NCI-H510A (cell line): ENCODE measurements around the gene NFATC2.

ENCODE experiments used
- DNase-seq: peaks from one replicate; lab custom pipeline; 2025; lab: John Stamatoyannopoulos, UW

NFATC2 gene

DNA sequence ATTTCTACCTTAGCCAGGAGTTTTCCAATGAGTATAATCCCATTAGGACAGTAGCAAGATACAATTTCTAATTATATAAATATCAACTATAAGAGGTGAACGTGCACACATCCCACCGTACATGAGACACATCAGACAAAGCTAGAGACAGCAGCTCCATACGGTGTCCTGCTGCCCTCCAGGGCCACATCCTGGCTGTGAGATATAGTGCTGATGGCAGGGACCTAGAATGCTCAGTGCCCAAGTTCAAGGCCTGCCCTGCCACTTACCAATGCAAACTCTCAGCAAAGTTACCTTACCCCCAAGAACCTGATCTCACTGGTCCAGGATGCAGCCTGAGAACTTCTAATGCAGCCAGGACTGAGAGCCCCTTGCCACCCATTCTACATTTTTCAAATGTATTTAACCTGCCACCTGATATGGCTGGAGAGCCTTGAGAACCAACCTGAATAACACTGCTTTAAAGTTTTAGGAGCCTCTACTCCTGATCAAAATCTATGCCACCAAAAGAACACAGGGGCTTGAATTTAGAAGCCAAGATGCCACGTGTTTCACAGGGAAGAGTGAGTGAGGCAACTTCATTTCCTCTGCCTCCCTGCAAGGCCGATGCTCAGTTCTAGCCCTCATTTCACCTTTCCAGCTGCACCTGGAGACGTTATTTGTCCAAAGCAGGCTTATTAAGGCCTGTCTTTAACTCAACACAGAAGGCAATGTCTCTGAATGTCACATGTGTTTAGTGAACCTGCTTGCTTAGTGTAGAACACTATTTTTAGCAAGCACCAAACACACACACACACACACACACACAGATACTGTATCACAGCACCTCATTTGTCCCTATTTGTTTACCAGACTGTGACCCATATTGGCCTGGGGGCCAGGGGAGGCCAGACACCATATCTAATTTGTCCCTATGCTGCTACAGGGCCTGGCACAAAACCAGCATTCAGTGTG lies 6.1 kb downstream of the NFATC2 start:
- DNase-seq, result no peak

DNA sequence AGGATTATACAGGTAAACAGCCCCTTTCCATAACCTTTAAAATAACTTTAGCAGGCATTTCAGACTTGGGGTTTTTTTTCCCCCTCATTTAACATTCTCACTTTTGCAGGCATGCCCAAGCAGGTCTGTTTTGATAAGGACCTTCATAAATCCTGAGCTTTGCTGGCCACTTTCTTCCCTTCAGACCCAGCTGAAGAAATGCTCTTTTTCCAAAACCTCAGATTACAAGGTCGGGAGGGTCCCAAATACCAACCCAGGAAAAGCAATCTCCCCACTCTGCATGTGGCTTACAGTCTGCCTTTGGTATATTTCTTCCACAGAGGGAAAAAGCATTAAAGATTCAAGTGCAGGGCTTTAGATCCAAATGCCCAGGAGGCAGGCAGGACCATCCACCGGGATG lies 6.8 kb downstream of the NFATC2 start:
- DNase-seq, result no peak

DNA sequence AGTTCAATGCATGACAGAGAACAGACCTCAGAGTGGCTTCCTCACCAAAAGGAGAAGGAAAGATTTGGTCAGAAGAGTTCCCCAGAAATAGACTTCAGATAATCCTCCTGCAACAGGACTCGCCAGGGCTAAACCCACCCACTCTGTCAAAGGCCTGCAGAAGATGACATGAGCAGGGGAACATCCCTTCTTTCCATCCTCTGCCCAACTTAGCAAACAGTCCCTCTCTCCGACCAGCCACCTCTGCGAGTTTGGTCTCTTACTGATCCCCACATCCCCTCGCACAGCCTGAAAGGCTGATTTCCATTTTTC lies 7.5 kb downstream of the NFATC2 start:
- DNase-seq, result no peak

DNA sequence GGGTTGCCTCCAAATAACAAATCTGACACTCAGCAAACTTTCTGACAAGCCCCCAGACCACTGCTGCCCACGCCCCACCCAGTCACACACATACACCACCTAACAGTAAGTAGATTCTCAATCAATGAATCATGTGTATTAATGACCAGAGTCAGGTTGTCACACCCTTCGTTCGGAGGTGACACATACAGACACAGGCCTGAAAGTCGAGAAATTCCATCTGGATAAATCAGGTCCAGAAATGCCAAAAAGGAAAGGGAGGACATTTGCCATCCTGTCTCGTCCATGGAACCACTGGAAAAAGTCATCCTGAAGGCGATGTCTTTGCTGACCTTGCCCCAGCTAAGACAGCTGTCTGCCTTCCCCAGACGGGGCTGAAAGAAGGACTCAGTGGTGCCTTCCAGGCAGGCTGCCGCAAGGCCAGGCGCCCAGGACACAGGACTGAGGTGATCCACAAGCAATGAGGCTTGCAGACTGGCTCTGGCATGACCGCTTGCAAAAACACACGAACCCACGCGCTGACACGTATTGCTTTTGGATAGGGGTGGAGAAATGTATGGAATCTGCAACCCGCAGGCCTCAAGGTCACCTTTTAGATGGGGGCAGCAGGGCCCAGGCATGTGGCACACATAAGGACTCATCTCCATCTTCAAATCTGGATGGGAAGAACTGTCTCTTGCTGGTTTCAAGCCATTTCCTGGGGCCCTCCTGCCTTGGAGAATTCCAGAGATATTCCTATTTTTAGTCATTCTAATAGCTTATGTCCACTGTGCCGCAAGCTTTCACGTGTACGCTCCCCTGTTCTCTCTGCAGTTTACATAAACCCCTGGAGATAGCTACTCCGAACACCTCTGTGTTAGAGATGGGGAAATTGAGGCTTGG lies 9.0 kb downstream of the NFATC2 start:
- DNase-seq, result no peak

DNA sequence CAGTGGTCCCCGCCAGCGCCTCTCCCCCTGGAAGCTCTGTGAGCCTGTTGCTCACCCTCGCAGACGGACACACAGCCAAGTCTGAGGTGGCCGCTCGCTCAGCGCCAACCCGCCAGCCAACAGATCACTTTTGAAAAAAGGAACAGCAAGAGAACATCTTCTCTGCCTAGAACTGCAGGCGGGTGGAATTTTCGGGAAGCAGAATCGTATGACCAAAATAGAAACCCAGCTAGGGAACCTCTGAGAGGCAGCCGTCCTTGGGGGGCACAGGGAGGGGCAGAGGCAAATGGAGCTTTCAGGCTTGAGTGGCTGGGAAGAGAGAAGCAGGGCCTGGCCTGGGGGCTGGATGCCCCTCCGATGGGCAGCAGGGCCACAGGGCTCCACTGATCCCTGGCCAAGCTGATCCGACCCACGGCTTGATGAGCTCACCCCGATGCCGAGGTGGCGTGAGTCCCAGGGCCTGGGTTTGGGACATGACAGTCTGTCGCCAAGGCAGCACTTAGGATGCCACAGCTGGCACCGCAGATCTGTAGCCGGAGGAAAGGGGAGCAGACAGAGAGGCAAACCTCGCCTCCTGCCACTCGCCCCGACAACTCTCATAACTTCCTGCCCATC lies 9.8 kb downstream of the NFATC2 start:
- DNase-seq, result no peak

DNA sequence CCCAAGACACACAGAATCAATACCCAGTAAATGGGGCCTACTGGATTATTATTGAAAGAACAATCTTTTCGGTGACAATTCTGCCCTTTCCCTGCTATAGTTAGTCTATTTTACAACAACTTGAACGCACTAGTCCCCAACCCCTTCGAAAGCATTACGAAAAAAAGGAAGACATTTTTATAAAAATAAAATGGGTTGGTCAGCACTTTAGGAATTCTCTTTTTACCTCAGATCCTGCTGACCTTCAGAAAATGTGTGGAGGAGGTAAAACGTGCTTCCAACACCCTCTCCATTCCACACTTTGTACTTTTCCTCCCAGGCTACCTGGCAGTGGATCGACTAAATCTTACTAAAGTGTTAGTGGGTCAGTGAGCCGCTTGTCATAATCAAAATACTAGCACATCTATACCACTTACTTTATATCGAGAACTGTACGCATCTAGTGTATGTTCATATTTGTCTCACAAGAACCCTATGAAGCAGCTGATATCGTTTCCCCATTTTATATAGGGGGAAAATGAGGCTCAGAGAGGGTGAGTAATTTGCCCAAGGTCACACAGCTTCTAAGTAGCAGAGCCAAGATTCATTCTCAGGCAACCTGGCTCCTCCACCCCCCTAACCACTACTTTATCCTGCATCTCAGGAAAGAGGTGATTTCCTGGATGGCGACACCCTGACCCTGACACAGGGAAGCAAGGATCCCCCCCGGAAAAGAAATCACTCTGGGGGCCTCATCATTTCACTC lies 10.6 kb downstream of the NFATC2 start:
- DNase-seq, result no peak

DNA sequence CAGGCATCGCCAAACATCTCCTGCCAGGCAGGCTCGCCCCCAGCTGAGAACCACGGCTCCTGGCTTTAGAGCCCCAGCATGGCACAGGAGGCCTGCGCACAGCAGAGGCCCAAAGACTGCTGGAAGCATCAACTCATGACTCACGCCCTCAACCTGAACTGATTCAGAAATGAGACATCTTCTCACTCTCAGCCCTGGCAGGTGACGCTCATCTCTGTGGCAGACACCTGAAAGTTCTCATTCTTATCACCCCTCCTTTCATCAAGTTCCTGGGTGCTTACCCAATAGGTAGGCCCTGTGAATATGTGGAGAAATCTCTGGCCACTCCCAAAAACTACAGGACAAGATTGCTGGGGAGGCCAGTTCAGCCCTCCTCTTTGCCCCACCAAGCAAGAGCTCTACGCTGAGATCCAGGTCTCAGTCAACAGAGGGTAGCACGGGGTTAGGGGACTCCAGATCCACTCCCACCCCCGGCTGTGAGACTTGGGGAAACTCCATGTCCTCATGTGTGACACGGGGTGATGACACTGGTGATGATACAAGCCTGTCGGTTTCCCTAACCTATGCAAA lies 11.3 kb downstream of the NFATC2 start:
- no peak for DNase-seq

DNA sequence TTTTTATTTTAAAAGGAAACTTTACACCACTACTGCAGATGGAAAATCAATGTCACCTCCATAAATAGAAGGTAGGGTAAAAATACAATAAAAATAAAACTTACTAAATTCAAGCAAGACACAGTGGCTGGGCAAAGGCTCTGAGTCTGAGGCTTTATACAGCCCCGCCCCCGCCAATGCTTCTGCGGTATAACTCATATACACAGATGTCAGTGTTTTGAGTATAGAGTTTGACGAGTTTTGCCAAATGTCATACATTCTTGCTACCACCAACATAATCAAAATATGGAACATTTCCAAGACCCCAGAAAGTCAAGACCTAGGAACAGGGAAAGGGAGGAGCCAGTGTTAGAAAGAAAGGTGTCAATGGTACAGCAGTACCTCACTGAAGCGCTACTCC lies 12.8 kb downstream of the NFATC2 start:
- no peak for DNase-seq

DNA sequence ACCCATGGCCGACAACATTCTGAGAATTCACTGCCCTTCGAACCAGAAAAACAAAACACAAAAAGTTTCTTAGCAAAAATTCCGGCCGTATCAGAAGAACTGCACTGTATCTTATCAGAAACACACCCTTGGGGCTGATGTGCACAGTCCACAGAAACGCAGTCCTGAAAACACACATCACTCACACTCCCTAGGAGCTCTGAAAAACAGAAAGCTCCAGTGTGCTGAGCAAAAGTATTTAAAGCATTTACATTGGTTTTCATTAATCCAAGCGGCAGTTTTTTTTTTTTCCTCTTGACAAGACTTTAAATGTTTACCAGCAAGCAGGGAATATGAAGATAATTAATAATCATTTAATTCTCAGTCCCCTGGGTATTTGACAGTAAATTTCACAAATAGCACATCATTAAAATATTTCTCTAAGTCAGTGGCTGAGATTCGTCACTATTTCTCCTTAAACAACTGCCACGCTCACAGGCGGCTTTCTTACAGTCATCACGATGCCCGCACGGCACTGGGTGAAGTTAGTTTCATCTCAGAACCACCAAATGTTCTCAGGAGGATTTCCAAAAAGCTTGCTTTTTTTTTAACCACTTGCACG lies 13.3 kb downstream of the NFATC2 start:
- no peak for DNase-seq

DNA sequence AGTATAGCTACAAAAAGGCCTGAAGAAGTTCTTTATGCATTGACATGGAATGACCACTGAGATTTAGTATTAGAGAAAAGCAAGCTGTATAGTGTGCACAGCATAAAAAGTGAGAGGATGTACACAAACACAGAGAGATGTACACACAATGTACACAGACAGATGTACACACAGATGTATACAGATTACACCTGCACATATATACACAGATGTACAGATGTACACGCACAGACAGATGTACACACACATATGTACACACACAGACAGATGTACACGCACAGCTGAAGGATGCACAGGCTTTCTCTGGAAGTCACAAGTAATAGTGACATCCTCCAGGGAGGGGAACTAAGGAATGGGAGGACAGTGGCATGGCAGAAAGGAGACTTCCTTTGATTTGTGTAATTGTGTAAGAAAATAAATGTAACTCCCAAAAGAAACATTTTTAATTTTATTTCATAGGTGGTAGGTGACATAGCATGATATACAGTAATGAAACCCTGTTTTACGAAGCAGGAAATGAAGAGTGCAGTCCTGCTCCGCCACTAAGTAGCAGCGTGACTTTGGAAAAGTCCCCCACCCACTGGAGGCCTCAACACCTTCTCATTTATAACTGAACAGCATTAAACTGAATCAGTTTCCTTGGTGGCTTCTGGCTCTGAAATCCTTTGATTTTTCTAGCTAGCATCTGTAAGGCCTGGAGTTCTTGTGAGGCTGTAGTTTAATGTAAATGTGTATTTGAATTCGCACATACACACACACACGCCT lies 14.1 kb downstream of the NFATC2 start:
- DNase-seq, result no peak

DNA sequence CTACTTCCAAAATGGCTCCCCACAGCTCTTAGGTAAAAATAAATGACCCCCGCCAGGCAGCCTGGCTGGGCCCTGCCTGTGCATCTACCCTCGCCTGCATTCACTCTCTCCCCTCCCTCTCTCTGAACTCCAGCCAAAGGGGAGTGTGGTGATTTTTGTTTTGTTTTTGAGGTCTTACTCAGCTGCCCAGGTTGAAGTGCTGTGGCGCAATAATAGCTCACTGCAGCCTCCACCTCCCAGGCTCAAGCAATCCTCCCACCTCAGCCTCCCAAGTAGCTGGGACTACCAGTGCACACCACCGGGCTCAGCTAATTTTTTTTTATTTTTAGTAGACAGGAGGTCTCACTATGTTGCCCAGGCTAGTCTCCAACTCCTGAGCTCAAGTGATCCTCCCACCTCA lies 15.8 kb downstream of the NFATC2 start:
- no peak for DNase-seq

DNA sequence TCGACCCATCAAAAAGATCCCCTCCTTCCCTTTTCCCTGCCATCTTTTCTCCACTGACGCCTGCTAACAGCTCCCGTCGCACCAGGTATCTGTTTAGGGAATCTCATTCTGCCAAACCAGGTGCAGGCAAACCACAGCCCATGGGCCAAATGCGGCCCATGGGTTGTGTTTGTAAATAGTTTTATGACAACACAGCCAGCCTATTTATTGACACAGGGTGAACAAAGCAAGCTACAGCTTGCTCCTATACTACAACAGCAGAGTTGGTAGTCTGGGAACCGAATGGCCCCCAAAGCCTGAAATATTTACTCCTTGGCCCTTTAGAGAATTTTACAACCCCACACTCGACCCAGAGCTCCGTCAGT lies 16.4 kb downstream of the NFATC2 start:
- no peak for DNase-seq

DNA sequence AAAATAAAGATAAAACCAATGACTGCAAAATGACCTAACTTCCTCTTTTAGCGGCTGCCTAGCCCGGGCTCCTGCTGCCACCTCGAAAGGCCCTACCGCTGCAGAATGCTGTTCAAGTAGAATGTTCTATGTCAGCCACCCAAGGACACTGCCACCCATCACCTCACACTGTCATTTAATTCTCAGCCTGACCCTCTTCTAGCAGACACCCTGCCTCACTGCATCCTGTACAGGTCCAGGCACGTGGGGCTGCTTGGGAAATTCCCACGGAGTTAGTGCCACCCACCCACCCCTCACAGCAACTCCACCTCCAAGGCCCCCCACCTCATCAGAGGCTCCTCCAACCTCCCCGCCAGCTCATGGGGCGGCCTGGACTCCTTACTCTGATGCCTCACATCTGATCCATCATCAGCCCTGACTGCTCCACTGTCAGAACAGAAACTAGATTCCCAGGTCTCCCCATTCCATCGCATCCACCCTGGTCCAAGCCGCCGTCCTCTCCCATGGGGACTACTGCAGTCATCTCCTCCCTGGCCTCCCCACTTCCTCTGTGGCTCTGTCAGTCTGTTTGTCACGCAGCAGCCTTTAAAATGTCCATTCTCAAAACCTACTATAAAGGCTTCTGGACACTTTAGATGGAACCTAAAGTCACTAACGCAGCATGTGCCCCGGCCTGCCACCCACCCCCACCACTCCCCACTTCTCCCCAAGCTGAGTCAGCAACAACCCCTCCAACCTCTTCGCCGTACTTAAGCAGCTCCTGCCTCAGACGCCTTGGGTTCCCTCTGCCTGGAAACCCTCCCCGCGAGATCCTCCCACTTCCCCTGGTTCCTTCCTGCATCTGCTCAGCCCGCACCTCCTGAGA lies 17.0 kb downstream of the NFATC2 start:
- no peak for DNase-seq

DNA sequence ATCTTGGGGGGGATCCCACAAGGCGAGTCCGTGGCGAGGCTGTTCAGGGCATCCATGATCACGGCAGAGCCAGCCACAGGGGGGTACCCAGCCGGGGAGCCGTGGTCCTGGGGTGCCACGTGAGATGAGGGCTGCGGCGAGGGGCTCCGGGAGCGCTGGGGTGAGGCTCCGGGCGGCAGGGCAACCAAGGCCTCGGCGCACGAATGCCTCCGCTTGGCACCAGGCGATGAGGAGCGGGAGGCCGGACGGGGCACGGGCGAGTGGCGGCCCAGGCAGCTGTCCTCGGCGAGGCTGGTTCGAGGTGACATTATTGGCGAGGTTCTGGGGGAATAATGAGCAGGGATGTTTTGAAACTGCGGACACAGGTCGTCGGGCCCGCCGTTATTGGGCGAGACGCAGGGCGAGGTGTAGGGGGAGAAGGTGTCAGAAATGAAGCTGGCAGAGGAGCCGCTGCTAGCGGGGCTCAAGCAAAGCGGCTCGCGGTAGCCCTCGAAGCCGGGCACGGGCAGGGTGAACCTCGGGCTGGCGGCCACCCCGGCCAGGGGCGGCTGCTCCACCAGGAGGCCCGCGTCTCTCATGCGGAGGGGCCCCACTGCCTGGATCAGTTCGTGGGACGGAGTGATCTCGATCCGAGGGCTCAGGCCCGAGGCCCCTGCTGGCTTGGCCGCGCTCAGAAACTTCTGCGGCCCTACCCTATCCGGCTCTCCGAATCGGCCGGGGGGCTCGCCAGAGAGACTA lies 19.1 kb downstream of the NFATC2 start:
- no peak for DNase-seq

DNA sequence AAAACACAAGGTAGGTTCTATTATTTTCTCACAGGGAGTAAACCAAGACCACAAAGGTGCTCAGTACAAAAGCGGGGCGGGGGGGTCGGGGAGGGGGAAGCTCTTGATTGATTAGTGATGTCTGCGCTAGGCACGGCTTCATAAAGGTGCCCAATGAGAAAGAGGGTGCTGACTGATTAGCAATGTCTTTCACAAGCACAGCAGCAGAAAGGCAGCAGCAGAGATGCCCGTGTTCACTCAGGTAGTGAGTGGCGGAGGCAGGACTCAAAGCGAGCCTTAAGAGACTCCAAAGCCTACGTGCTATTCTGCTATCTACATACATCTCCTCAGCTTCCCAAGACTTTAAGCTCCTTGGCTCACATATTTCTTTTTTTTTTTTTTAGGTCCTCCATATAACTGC lies 20.3 kb downstream of the NFATC2 start:
- no peak for DNase-seq

DNA sequence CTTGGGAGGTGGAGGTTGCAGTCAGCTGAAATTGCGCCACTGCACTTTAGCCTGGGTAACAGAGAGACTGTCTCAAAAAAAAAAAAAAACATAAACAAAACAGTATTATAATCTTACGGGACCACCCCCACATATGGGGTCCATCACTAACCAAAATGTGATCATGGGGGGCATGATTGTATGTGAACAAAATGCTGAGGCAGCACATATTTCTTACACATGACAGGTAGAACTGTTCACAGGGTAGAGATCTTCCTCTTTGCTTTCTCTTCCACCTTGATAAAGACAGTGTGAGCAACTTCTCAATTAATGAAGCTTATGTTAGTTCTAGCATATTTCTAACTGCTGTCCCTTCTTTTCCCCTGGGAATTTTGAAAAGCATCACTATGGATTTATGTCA lies 24.7 kb downstream of the NFATC2 start:
- DNase-seq, result no peak

DNA sequence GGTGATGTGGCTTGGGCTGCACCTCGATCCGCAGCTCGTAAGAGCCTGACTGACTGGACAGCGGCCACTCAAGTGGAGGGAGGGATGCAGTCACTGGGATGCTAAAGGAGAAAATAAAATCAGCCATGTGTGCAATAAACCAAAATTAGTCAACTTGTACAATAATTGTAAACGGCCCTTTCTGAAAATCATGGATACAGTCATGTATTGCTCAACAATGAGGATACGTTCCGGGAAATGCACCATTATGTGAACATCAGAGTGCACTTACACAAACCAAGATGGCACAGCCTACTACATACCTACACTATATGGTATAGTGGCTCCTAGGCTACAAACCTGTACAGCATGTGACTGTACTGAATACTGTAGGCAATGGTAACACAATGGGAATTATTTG lies 25.7 kb downstream of the NFATC2 start:
- DNase-seq, result no peak

DNA sequence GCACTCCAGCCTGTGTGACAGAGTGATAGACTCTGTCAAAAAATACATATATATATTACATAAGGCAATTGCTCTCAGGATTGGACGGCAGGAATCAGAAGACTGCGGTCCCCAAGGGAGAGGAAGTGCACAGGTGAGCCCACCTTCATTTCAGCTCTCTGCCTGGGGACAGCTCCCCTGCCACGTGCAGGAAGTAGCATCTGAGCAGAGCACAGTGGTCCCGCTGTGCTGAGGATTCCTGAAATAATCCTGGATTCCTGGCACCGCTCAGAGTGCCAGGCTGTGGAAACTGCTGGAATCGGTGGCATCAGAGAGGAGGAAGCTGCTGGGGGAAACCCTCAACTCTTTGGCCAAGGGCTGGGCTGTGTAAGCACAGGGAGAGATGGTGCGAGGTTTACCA lies 27.7 kb downstream of the NFATC2 start:
- no peak for DNase-seq

DNA sequence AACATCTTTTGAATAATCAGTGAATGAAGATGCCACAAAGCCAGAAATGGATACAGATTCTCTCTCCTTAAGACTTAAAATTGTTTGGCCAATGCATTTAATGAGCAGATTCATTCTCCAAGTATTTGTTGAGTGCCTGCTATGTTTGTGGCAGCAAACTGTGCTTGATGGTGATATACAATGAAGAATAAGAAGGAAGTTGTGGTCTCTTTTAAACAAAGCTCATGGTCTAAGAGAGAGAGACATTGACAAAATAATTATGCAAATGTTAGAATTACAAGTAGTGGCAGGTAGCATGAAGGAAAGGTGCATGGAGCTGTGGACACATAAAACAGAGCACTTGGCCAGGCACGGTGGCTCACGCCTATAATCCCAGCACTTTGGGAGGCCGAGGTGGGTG lies 28.3 kb downstream of the NFATC2 start:
- DNase-seq, result no peak
